Measurements from ENCODE around the gene FRK. TPM values are rescaled to one million over a fixed set of nuclear protein-coding genes. Genes with fewer than 3 reads are reported as not detected.

The FRK gene
- polyA plus RNA-seq, 1 donor (not counting 4 experiments of a cell fraction or from before 2014, with no cell fraction given), result 2.4 TPM

GRCh38 chr6:115935361-115935760, 125.3 kb downstream of the FRK start:
- dilution Hi-C loops (cut with MboI; ENCODE audit: extremely low pct_ligation_motif_present, low sequenced_read_pairs), result no loop called here
- H3K79me2 ChIP-seq (ENCODE audit: control insufficient read depth, insufficient read depth, low read length), result no peaks in the 10 kb centered on the region
- no peaks in the 10 kb centered on the region for H3K4me1 ChIP-seq (ENCODE audit: control insufficient read depth, extremely low read depth, insufficient read depth, low read length)
- H3K4me3 ChIP-seq (ENCODE audit: control insufficient read depth in 2 of 3, extremely low read depth in 1 of 3, insufficient read depth in 2 of 3, low read depth in 1 of 3, low read length in 3 of 3), result no peak overlapping the region
- no peaks in the 10 kb centered on the region for H3K27me3 ChIP-seq (ENCODE audit: control insufficient read depth, extremely low read depth, insufficient read depth, low read length)
- no peak overlapping the region for H3K27ac ChIP-seq (ENCODE audit: control insufficient read depth, insufficient read depth, low read length)
- H4K20me1 ChIP-seq (ENCODE audit: control insufficient read depth, extremely low read depth, insufficient read depth, low read length), result no peaks in the 10 kb centered on the region
- no peak overlapping the region for H3K4me2 ChIP-seq (ENCODE audit: control insufficient read depth, extremely low read depth, insufficient read depth, low read depth, low read length)
- H3K9me3 ChIP-seq (ENCODE audit: control insufficient read depth, low read depth, low read length), result no peaks in the 10 kb centered on the region
- FAIRE-seq (no peak), DNase-seq (ENCODE audit: low read depth, low spot score) (no peak)
- H3K9me1 ChIP-seq (ENCODE audit: control insufficient read depth, extremely low read depth, insufficient read depth, low read length), result no peaks in the 10 kb centered on the region
- no peak overlapping the region for H2AFZ ChIP-seq (ENCODE audit: control insufficient read depth, low read length)
- no peak overlapping the region for H3K9ac ChIP-seq (ENCODE audit: control insufficient read depth, extremely low read depth, insufficient read depth, low read length)
- no peaks in the 10 kb centered on the region for H3K36me3 ChIP-seq (ENCODE audit: control insufficient read depth in 2 of 2, extremely low read depth in 1 of 2, insufficient read depth in 2 of 2, low read length in 2 of 2)
- TF ChIP-seq CTCF (optimal IDR thresholded peaks at IDR 0.05 in 1 of 3, IDR thresholded peaks at IDR 0.05 in 1 of 3, conservative IDR thresholded peaks at IDR 0.05 in 1 of 3; ENCODE audit: extremely low read depth in 1 of 3, insufficient read depth in 2 of 3, low read length in 3 of 3) (no peak), EZH2 (IDR thresholded peaks at IDR 0.05; ENCODE audit: low read length) (no peak)

- H3K9me1 ChIP-seq (ENCODE audit: control insufficient read depth, extremely low read depth, insufficient read depth, low read length), result no peaks in the 10 kb centered on the region
- no peaks in the 10 kb centered on the region for H3K4me1 ChIP-seq (ENCODE audit: control insufficient read depth, extremely low read depth, insufficient read depth, low read length)
- DNase-seq (ENCODE audit: low read depth, low spot score), result no peak
- no peak overlapping the region for H3K27ac ChIP-seq (ENCODE audit: control insufficient read depth, insufficient read depth, low read length)
- H3K9ac ChIP-seq (ENCODE audit: control insufficient read depth, extremely low read depth, insufficient read depth, low read length), result no peak overlapping the region
- no peak overlapping the region for H2AFZ ChIP-seq (ENCODE audit: control insufficient read depth, low read length)
- no peak overlapping the region for H3K4me2 ChIP-seq (ENCODE audit: control insufficient read depth, extremely low read depth, insufficient read depth, low read depth, low read length)
- dilution Hi-C loops (cut with MboI; ENCODE audit: extremely low pct_ligation_motif_present, low sequenced_read_pairs), result no loop called here
- H3K4me3 ChIP-seq (ENCODE audit: control insufficient read depth in 2 of 3, extremely low read depth in 1 of 3, insufficient read depth in 2 of 3, low read depth in 1 of 3, low read length in 3 of 3), result no peak overlapping the region
- H3K9me3 ChIP-seq (ENCODE audit: control insufficient read depth, low read depth, low read length), result no peaks in the 10 kb centered on the region
- H4K20me1 ChIP-seq (ENCODE audit: control insufficient read depth, extremely low read depth, insufficient read depth, low read length), result no peaks in the 10 kb centered on the region
- no peaks in the 10 kb centered on the region for H3K36me3 ChIP-seq (ENCODE audit: control insufficient read depth in 2 of 2, extremely low read depth in 1 of 2, insufficient read depth in 2 of 2, low read length in 2 of 2)
- no peak for FAIRE-seq
- no peak for TF ChIP-seq EZH2 (IDR thresholded peaks at IDR 0.05; ENCODE audit: low read length)
- TF ChIP-seq CTCF (optimal IDR thresholded peaks at IDR 0.05 in 1 of 3, IDR thresholded peaks at IDR 0.05 in 1 of 3, conservative IDR thresholded peaks at IDR 0.05 in 1 of 3; ENCODE audit: extremely low read depth in 1 of 3, insufficient read depth in 2 of 3, low read length in 3 of 3), result no peak
- no peaks in the 10 kb centered on the region for H3K27me3 ChIP-seq (ENCODE audit: control insufficient read depth, extremely low read depth, insufficient read depth, low read length)
- H3K79me2 ChIP-seq (ENCODE audit: control insufficient read depth, insufficient read depth, low read length), result no peaks in the 10 kb centered on the region
These were observed 125.9 kb downstream of the FRK start for GRCh38 chr6:115934829-115935228.

All from keratinocyte (primary cell).